ENCODE data around the gene TREH. TPM values are rescaled to one million over a fixed set of nuclear protein-coding genes. Genes with fewer than 3 reads are reported as not detected.

TREH gene
- total RNA-seq, 1 experiment from 2014 or later, result 0.05 TPM

DNA sequence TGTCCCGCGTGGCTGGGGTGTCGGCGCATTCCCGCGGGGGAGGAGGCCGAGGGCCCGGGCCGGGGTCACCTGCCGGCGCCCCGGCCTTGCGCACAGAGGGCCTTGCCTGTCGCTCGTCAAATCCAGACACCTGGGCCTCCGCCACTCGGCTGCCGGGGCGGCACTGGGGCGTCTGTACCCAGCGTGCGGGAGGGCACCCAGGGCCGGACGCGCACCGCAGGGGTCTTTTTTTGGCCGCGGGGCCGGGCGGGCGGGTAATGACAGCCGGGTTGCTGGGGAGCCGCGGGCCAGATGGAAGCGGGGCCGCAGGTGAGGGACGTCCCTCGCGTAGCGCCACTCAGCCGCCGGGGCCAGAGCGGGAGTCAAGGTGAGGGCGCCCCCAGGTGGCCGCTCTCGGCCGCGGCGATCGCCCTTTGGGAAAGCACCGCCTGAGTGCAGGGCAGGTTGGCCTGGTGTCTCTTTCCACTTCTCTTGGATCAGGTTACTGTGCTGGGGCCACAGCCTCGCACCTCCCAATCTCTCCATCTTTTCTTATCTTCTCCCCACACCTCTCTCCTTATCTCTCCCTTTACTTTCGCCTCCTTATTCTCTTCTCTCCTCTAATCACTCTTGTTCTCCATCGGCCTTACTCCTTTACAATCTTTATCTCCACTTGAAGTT lies 68.5 kb downstream of the TREH start:
- Histone ChIP-seq H3K4me3 (ENCODE audit: low read depth in 2 of 2, low read length in 2 of 2) (peak overlapping the region; percentile 30 to 50), H3K27me3 (ENCODE audit: control insufficient read depth, insufficient read depth, low read length) (no peaks in the 10 kb centered on the region), H3K9me3 (ENCODE audit: control insufficient read depth, insufficient read depth, low read depth, low read length) (no peaks in the 10 kb centered on the region), H3K36me3 (ENCODE audit: control insufficient read depth, insufficient read depth, low read length) (no peaks in the 10 kb centered on the region), H3K27ac (ENCODE audit: low read length) (peak overlapping the region; percentile 35; the same call in 1 of the 2 replicates), H3K4me1 (ENCODE audit: control insufficient read depth, insufficient read depth, low read length) (peaks cover 11% of the 10 kb centered on the region; the same call in 1 of the 2 replicates)
- POLR2A ChIA-PET, result no interaction called here
- TF ChIP-seq, protein P1, sequence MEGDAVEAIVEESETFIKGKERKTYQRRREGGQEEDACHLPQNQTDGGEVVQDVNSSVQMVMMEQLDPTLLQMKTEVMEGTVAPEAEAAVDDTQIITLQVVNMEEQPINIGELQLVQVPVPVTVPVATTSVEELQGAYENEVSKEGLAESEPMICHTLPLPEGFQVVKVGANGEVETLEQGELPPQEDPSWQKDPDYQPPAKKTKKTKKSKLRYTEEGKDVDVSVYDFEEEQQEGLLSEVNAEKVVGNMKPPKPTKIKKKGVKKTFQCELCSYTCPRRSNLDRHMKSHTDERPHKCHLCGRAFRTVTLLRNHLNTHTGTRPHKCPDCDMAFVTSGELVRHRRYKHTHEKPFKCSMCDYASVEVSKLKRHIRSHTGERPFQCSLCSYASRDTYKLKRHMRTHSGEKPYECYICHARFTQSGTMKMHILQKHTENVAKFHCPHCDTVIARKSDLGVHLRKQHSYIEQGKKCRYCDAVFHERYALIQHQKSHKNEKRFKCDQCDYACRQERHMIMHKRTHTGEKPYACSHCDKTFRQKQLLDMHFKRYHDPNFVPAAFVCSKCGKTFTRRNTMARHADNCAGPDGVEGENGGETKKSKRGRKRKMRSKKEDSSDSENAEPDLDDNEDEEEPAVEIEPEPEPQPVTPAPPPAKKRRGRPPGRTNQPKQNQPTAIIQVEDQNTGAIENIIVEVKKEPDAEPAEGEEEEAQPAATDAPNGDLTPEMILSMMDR (IDR thresholded peaks at IDR 0.05), result peak; percentile 99
- TF ChIP-seq POLR2AphosphoS5 (IDR thresholded peaks at IDR 0.05; ENCODE audit: low read depth, low read length), result no peak
- TF ChIP-seq SIN3A (IDR thresholded peaks at IDR 0.05; ENCODE audit: borderline replicate concordance, insufficient read depth, low read depth, low read length), result peak; percentile 47; the same call in 1 of the 2 replicates
- TF ChIP-seq, protein P2, sequence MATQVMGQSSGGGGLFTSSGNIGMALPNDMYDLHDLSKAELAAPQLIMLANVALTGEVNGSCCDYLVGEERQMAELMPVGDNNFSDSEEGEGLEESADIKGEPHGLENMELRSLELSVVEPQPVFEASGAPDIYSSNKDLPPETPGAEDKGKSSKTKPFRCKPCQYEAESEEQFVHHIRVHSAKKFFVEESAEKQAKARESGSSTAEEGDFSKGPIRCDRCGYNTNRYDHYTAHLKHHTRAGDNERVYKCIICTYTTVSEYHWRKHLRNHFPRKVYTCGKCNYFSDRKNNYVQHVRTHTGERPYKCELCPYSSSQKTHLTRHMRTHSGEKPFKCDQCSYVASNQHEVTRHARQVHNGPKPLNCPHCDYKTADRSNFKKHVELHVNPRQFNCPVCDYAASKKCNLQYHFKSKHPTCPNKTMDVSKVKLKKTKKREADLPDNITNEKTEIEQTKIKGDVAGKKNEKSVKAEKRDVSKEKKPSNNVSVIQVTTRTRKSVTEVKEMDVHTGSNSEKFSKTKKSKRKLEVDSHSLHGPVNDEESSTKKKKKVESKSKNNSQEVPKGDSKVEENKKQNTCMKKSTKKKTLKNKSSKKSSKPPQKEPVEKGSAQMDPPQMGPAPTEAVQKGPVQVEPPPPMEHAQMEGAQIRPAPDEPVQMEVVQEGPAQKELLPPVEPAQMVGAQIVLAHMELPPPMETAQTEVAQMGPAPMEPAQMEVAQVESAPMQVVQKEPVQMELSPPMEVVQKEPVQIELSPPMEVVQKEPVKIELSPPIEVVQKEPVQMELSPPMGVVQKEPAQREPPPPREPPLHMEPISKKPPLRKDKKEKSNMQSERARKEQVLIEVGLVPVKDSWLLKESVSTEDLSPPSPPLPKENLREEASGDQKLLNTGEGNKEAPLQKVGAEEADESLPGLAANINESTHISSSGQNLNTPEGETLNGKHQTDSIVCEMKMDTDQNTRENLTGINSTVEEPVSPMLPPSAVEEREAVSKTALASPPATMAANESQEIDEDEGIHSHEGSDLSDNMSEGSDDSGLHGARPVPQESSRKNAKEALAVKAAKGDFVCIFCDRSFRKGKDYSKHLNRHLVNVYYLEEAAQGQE (IDR thresholded peaks at IDR 0.05; ENCODE audit: insufficient read depth in 1 of 2, low read depth in 2 of 2, low read length in 1 of 2), result no peak
- DNase-seq (ENCODE audit: low read depth, low spot score), result no peak
- in situ Hi-C loops (cut with HindIII; ENCODE audit: low pct_unique_long_range_greater_than_20kb, low sequenced_read_pairs) (no loop called here), intact Hi-C loops (cut with micrococcal nuclease; ENCODE audit: unreplicated experiment) (no loop called here)
- BruUV-seq (replicated peaks), result no TSS peak
- CTCF ChIA-PET, result interaction anchor here (0.6 to 1.7 kb wide), 3 partner anchors 10 to 311 kb away, joined by 3 to 9 read pairs (median 8); no protein-coding TSS in a partner anchor
- ATAC-seq, result peak; percentile 76

DNA sequence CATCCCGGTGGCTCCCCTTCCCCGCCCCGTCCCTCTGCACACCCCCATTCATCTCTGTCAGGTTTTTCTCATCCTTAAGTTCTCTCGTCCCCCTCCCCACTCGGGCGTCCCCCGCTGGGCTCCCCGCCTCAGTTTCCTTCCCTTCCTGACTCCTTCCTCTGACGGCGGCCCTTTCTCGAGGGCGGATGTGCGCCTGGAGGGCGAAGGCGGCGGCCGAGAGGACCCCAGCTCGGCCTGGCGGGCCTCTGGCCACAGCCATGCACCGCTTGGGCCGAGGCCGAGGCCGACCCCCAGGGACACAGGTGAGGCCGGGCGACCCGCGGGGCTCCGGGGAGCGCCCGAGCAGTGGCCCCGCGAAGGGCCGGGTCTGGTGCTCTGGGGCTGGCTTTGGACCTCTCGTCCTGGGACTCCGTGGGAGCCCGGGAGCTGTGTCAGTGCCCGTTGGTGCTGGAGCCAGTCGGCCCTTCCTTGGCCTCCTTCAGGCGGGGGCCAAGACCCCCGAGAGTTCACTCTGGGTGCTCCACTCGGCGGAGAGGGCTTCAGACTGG lies 69.2 kb downstream of the TREH start:
- ATAC-seq (peak; percentile 16; the same call in 1 of the 2 replicates), DNase-seq (ENCODE audit: low read depth, low spot score) (no peak)
- Histone ChIP-seq H3K36me3 (ENCODE audit: control insufficient read depth, insufficient read depth, low read length) (no peaks in the 10 kb centered on the region), H3K9me3 (ENCODE audit: control insufficient read depth, insufficient read depth, low read depth, low read length) (no peaks in the 10 kb centered on the region), H3K4me3 (ENCODE audit: low read depth in 2 of 2, low read length in 2 of 2) (peak overlapping the region; percentile 30 to 50), H3K4me1 (ENCODE audit: control insufficient read depth, insufficient read depth, low read length) (peaks cover 12% of the 10 kb centered on the region; the same call in 1 of the 2 replicates), H3K27me3 (ENCODE audit: control insufficient read depth, insufficient read depth, low read length) (no peaks in the 10 kb centered on the region), H3K27ac (ENCODE audit: low read length) (peak overlapping the region; percentile 35; the same call in 1 of the 2 replicates)
- intact Hi-C loops (cut with micrococcal nuclease; ENCODE audit: unreplicated experiment), result no loop called here
- CTCF ChIA-PET, result interaction anchor here (0.6 to 1.7 kb wide), 3 partner anchors 11 to 310 kb away, joined by 3 to 14 read pairs (median 9); no protein-coding TSS in a partner anchor
- TF ChIP-seq, protein P2 (IDR thresholded peaks at IDR 0.05; ENCODE audit: insufficient read depth in 1 of 2, low read depth in 2 of 2, low read length in 1 of 2), result no peak
- TF ChIP-seq TCF7L2 (IDR thresholded peaks at IDR 0.05; ENCODE audit: low read depth, low read length) (no peak), SIN3A (IDR thresholded peaks at IDR 0.05; ENCODE audit: borderline replicate concordance, insufficient read depth, low read depth, low read length) (no peak)
- in situ Hi-C loops (cut with HindIII; ENCODE audit: low pct_unique_long_range_greater_than_20kb, low sequenced_read_pairs), result no loop called here
- no TSS peak for BruUV-seq (replicated peaks)
- POLR2A ChIA-PET, result interaction anchor here (0.6 kb wide), 1 partner anchor 9 kb away, joined by 11 read pairs; no protein-coding TSS in a partner anchor
